H1 (cell line): ENCODE results near the gene ZNF618. TPM values are rescaled to one million over a fixed set of nuclear protein-coding genes. Genes with fewer than 3 reads are reported as not detected.
A peak's percentile ranks its signal among the peaks of the same experiment; 100 is the strongest.

Experiments
- CTCF ChIA-PET: fragments of 300-600 bp; sonication (Branson Sonifier 250); formaldehyde crosslinking; loops from one replicate; lab custom pipeline; 2021; ENCODE audit not compliant: partially characterized antibody; lab: Charles Lee
- POLR2A ChIA-PET: fragments of 300-600 bp; sonication (Branson Sonifier 250); formaldehyde crosslinking; loops from one replicate; lab custom pipeline; 2021; ENCODE audit warnings: inconsistent platforms; ENCODE audit not compliant: partially characterized antibody; lab: Charles Lee
- DNase-seq, 2 experiments: peaks; one replicate each; pipeline versions ENCODE4 v3.0.0 to v3.0.0-alpha.2; 2010 to 2022; ENCODE audit warnings: low spot score in 2 of 2, low read depth in 1 of 2, mixed read lengths in 1 of 2
- FAIRE-seq: peaks from 2 replicates; lab custom pipeline; 2011; peaks lifted over from hg19 to GRCh38; lab: Jason Lieb, UNC
- H2AFZ ChIP-seq: 2 replicates; pipeline ENCODE4 v1.8.1; 2012; ENCODE audit warnings: low read length, inconsistent platforms
- H2AK5ac ChIP-seq: 2 replicates; pipeline ENCODE4 v1.6.1; 2013; ENCODE audit warnings: low read depth, low read length
- H2BK120ac ChIP-seq: replicated peaks from 2 replicates; pipeline ENCODE3; 2013; ENCODE audit warnings: low read depth, low read length, inconsistent platforms
- H2BK12ac ChIP-seq: 2 replicates; pipeline ENCODE4 v1.6.1; 2013; ENCODE audit warnings: low read depth, low read length
- H2BK15ac ChIP-seq: 2 replicates; pipeline ENCODE4 v1.6.1; 2013; ENCODE audit warnings: low read length
- H2BK20ac ChIP-seq: 2 replicates; pipeline ENCODE4 v1.6.1; 2013; ENCODE audit warnings: low read length
- H2BK5ac ChIP-seq: 2 replicates; pipeline ENCODE4 v1.6.1; 2013; ENCODE audit warnings: low read depth, low read length
- H3K14ac ChIP-seq: 2 replicates; pipeline ENCODE4 v1.6.1; 2013; ENCODE audit warnings: inconsistent platforms; ENCODE audit not compliant: insufficient read length
- H3K18ac ChIP-seq: 2 replicates; pipeline ENCODE4 v1.6.1; 2013; ENCODE audit warnings: low read length; ENCODE audit errors: extremely low read depth
- H3K23ac ChIP-seq: 2 replicates; pipeline ENCODE4 v1.6.1; 2013; ENCODE audit warnings: inconsistent platforms; ENCODE audit not compliant: insufficient read length
- H3K23me2 ChIP-seq: 2 replicates; pipeline ENCODE4 v1.6.1; 2013; ENCODE audit warnings: low read depth, low read length
- H3K27ac ChIP-seq: 2 replicates; pipeline ENCODE4 v1.6.1; 2011; ENCODE audit warnings: low read depth, low read length, inconsistent platforms
- H3K27me3 ChIP-seq, 4 experiments: replicated peaks in 1 of 4; 1 replicate in 1 of 4; 2 replicates in 3 of 4; pipeline versions ENCODE4 v1.6.1 to v1.8.1; 2011 to 2013; ENCODE audit warnings: low read length in 3 of 4, mild to moderate bottlenecking in 3 of 4, inconsistent platforms in 2 of 4, mixed read lengths in 2 of 4, moderate library complexity in 1 of 4; ENCODE audit not compliant: control insufficient read depth in 3 of 4, insufficient read depth in 3 of 4; ENCODE audit errors: extremely low read depth in 1 of 4
- H3K36me3 ChIP-seq, 4 experiments: 2 replicates each; pipeline versions ENCODE4 v1.6.1 to v1.8.1; 2011 to 2013; ENCODE audit warnings: mild to moderate bottlenecking in 4 of 4, low read length in 3 of 4, moderate library complexity in 2 of 4, control low read depth in 1 of 4, inconsistent platforms in 1 of 4; ENCODE audit not compliant: insufficient read depth in 4 of 4, control insufficient read depth in 2 of 4
- H3K4ac ChIP-seq: replicated peaks from 2 replicates; pipeline ENCODE3; 2013; ENCODE audit warnings: low read length, low read depth, mixed read lengths, inconsistent platforms; ENCODE audit not compliant: insufficient read length
- H3K4me1 ChIP-seq, 4 experiments: replicated peaks in 1 of 4; 1 replicate in 1 of 4; 2 replicates in 3 of 4; pipeline versions ENCODE4 v1.6.1 to v1.8.1; 2011 to 2013; ENCODE audit warnings: low read length in 3 of 4, inconsistent platforms in 2 of 4, mixed read lengths in 1 of 4; ENCODE audit not compliant: insufficient read depth in 4 of 4, control insufficient read depth in 3 of 4
- H3K4me2 ChIP-seq, 2 experiments: 2 replicates each; pipeline versions ENCODE4 v1.6.1 to v1.8.1; 2011 to 2013; ENCODE audit warnings: low read depth in 2 of 2, low read length in 2 of 2, control low read depth in 1 of 2, inconsistent platforms in 1 of 2, mild to moderate bottlenecking in 1 of 2; ENCODE audit not compliant: insufficient read depth in 1 of 2
- H3K4me3 ChIP-seq, 4 experiments: fragments of 200-600, 300-600 bp in 1 of 4; sonication (generic), shearing (Covaris generic), sonication (Bioruptor Twin) in 1 of 4; 2 replicates each; pipeline versions ENCODE4 v1.5.1 to v1.8.1; 2011 to 2016; ENCODE audit warnings: low read length in 4 of 4, low read depth in 3 of 4, control low read depth in 2 of 4, inconsistent platforms in 2 of 4, mild to moderate bottlenecking in 2 of 4, mixed read lengths in 1 of 4, moderate library complexity in 1 of 4; ENCODE audit not compliant: insufficient read depth in 2 of 4; ENCODE audit errors: extremely low read depth in 1 of 4
- H3K56ac ChIP-seq: replicated peaks from 2 replicates; pipeline ENCODE3; 2013; ENCODE audit warnings: low read depth, mild to moderate bottlenecking, mixed read lengths, low read length, inconsistent platforms; ENCODE audit not compliant: insufficient read length
- H3K79me1 ChIP-seq: 2 replicates; pipeline ENCODE4 v1.6.1; 2013; ENCODE audit warnings: low read depth, low read length, control low read depth
- H3K79me2 ChIP-seq, 2 experiments: 2 replicates each; pipeline versions ENCODE4 v1.6.1 to v1.8.1; 2012 to 2013; ENCODE audit warnings: low read length in 2 of 2, mild to moderate bottlenecking in 2 of 2, inconsistent platforms in 1 of 2; ENCODE audit not compliant: insufficient read depth in 2 of 2, control insufficient read depth in 1 of 2
- H3K9ac ChIP-seq, 4 experiments: replicated peaks in 1 of 4; 1 replicate in 1 of 4; 2 replicates in 3 of 4; pipeline versions ENCODE4 v1.6.1 to v1.8.1; 2011 to 2013; ENCODE audit warnings: low read depth in 3 of 4, low read length in 3 of 4, control low read depth in 2 of 4, mild to moderate bottlenecking in 2 of 4, moderate library complexity in 2 of 4, inconsistent platforms in 1 of 4; ENCODE audit errors: extremely low read depth in 1 of 4
- H3K9me3 ChIP-seq, 2 experiments: 2 replicates each; pipeline versions ENCODE4 v1.6.1 to v1.8.1; 2012 to 2013; ENCODE audit warnings: mild to moderate bottlenecking in 2 of 2, moderate library complexity in 2 of 2, control low read depth in 1 of 2, inconsistent platforms in 1 of 2, low read depth in 1 of 2, low read length in 1 of 2, mixed read lengths in 1 of 2; ENCODE audit not compliant: insufficient read depth in 2 of 2
- H4K20me1 ChIP-seq, 2 experiments: replicated peaks in 1 of 2; 2 replicates each; pipeline versions ENCODE3 to v1.8.1; 2011 to 2013; ENCODE audit warnings: inconsistent platforms in 2 of 2, low read length in 2 of 2, mild to moderate bottlenecking in 1 of 2; ENCODE audit not compliant: insufficient read depth in 2 of 2, control insufficient read depth in 1 of 2
- H4K5ac ChIP-seq: 2 replicates; pipeline ENCODE4 v1.6.1; 2013; ENCODE audit warnings: low read length, low read depth, mixed read lengths, inconsistent platforms; ENCODE audit not compliant: insufficient read length
- H4K8ac ChIP-seq: 2 replicates; pipeline ENCODE4 v1.8.0; 2013; ENCODE audit warnings: mild to moderate bottlenecking, moderate library complexity, low read length, inconsistent platforms; ENCODE audit not compliant: insufficient read depth; ENCODE audit errors: extremely low read depth
- H4K91ac ChIP-seq: replicated peaks from 2 replicates; pipeline ENCODE3; 2013; ENCODE audit warnings: low read length, mixed read lengths, inconsistent platforms; ENCODE audit not compliant: insufficient read length
- BACH1 ChIP-seq: IDR thresholded peaks from 2 replicates; pipeline ENCODE4 v1.6.1; 2012; ENCODE audit warnings: low read length, improper control_type of control experiment
- BCL11A ChIP-seq, 2 experiments: IDR thresholded peaks; one replicate each; pipeline ENCODE4 v1.6.1; 2011; ENCODE audit warnings: low read depth in 2 of 2, low read length in 2 of 2, mild to moderate bottlenecking in 2 of 2
- CBX8 ChIP-seq: fragments of 300-800, 300-1000 bp; sonication (generic); IDR thresholded peaks from 2 replicates; pipeline ENCODE4 v1.7.1; 2016; ENCODE audit warnings: low read depth, low read length, borderline replicate concordance
- CHD1 ChIP-seq: IDR thresholded peaks from 2 replicates; pipeline ENCODE4 v1.6.1; 2012; ENCODE audit warnings: low read depth, low read length, improper control_type of control experiment
- CTBP2 ChIP-seq: IDR thresholded peaks from 2 replicates; pipeline ENCODE4 v1.7.0; 2011; ENCODE audit warnings: borderline replicate concordance, mild to moderate bottlenecking, moderate library complexity, mixed read lengths, low read length; ENCODE audit not compliant: insufficient read depth, insufficient read length
- MAFK ChIP-seq: IDR thresholded peaks from 2 replicates; pipeline ENCODE4 v1.6.1; 2012; ENCODE audit warnings: low read depth, mild to moderate bottlenecking, improper control_type of control experiment, low read length
- PHF8 ChIP-seq: fragments of 200-600 bp; sonication (generic); conservative IDR thresholded peaks from 2 replicates; pipeline ENCODE4 v1.7.1; 2012; ENCODE audit warnings: low read depth, mild to moderate bottlenecking, inconsistent platforms, low read length, moderate library complexity
- POLR2A ChIP-seq, 2 experiments: IDR thresholded peaks; 1 replicate in 1 of 2; 2 replicates in 1 of 2; pipeline ENCODE4 v1.6.1; 2011; ENCODE audit warnings: low read depth in 2 of 2, low read length in 2 of 2, mild to moderate bottlenecking in 2 of 2; ENCODE audit errors: control extremely low read depth in 1 of 2
- POLR2AphosphoS5 ChIP-seq: IDR thresholded peaks from 2 replicates; pipeline ENCODE4 v1.6.1; 2011; ENCODE audit warnings: low read depth, low read length
- RXRA ChIP-seq: IDR thresholded peaks from 2 replicates; pipeline ENCODE4 v1.6.1; 2011; ENCODE audit warnings: low read depth, mild to moderate bottlenecking, low read length, moderate library complexity; ENCODE audit not compliant: insufficient read depth
- SIN3A ChIP-seq, 2 experiments: IDR thresholded peaks in 1 of 2; conservative IDR thresholded peaks in 1 of 2; 2 replicates each; pipeline ENCODE4 v1.6.1; 2011 to 2012; ENCODE audit warnings: low read length in 2 of 2, improper control_type of control experiment in 1 of 2, low read depth in 1 of 2, mild to moderate bottlenecking in 1 of 2
- TBP ChIP-seq: IDR thresholded peaks from 2 replicates; pipeline ENCODE4 v1.6.1; 2011; ENCODE audit warnings: low read depth, low read length, improper control_type of control experiment
- TEAD4 ChIP-seq: IDR thresholded peaks from 2 replicates; pipeline ENCODE4 v1.6.1; 2012; ENCODE audit warnings: low read depth, low read length, inconsistent platforms, mixed read lengths
- USF2 ChIP-seq: IDR thresholded peaks from 2 replicates; pipeline ENCODE4 v1.6.1; 2011; ENCODE audit warnings: low read length, improper control_type of control experiment
- WGBS, 2 experiments: shearing (Covaris generic) in 1 of 2; methylation state at CpG; one replicate each; pipeline versions ENCODE4 v1.1.6 to v1.1.7; 2013 to 2015; ENCODE audit warnings: low lambda C conversion rate in 2 of 2, mixed read lengths in 2 of 2, inconsistent platforms in 1 of 2, low coverage in 1 of 2, missing lambda C conversion rate in 1 of 2; ENCODE audit not compliant: insufficient replicate concordance in 2 of 2, insufficient coverage in 1 of 2, insufficient read length in 1 of 2; ENCODE audit errors: extremely low coverage in 1 of 2, missing lambda C conversion rate in 1 of 2; 5-methylcytosine and 5-hydroxymethylcytosine counted together
- polyA plus RNA-seq, 7 experiments: library from polyadenylated mRNA; depleted of rRNA in 3 of 7; stranded (reverse) in 5 of 7; unstranded in 2 of 7; fragments of >200 nt in 5 of 7; fragments of 200-250 nt in 2 of 7; gene quantifications; 1 replicate in 5 of 7; 2 replicates in 1 of 7; 4 replicates in 1 of 7; pipeline versions ENCODE4 v1.2.1 to v1.2.3, GENCODE V29; 2011 to 2013; ENCODE audit warnings: missing spikeins in 2 of 7, mixed read lengths in 2 of 7
- total RNA-seq: library from RNA; stranded (reverse); fragmentation: NEBNext Ultra II Directional; extraction: Animal tissue kit (Norgen Biotek cat#: 25700); gene quantifications from 2 replicates; pipeline ENCODE4 v1.2.1, GENCODE V29; 2021

The ZNF618 gene
- total and polyA plus RNA-seq, 2 of the 8 experiments (the other 6 are each of a cell fraction or from before 2014, with no cell fraction given), result 9.6 to 28.5 TPM

GRCh38 chr9:113858282-113858681, 17.8 kb upstream of the ZNF618 start:
- H3K23ac ChIP-seq, result no peak overlapping the region
- no peak overlapping the region for H3K56ac ChIP-seq
- no peak overlapping the region for H3K18ac ChIP-seq
- H2AK5ac ChIP-seq, result no peak overlapping the region
- H3K9me3 ChIP-seq, result no peaks in the 10 kb centered on the region
- H3K27ac ChIP-seq, result no peak overlapping the region
- H2AFZ ChIP-seq, result peak overlapping the region; percentile 40; the same call in 1 of the 2 replicates
- no peak overlapping the region for H2BK15ac ChIP-seq
- no peak overlapping the region for H2BK5ac ChIP-seq
- no peaks in the 10 kb centered on the region for H3K79me2 ChIP-seq
- H3K9ac ChIP-seq, result no peak overlapping the region
- H2BK120ac ChIP-seq, result no peak overlapping the region
- no peak overlapping the region for H4K5ac ChIP-seq
- peaks cover 0 to 11% (median 4%) of the 10 kb centered on the region in 4 experiments; a peak in 3 of 7 replicates for H3K4me1 ChIP-seq
- no peaks in the 10 kb centered on the region for H4K20me1 ChIP-seq
- no peaks in the 10 kb centered on the region for H3K79me1 ChIP-seq
- FAIRE-seq (no peak), DNase-seq (no peak)
- H3K23me2 ChIP-seq, result no peaks in the 10 kb centered on the region
- H2BK12ac ChIP-seq, result no peak overlapping the region
- POLR2A ChIA-PET, result interaction anchor here (1.2 kb wide), 1 partner anchor 18 kb away, joined by 4 read pairs; no protein-coding TSS in a partner anchor
- H3K4me3 ChIP-seq, result no peak overlapping the region
- H2BK20ac ChIP-seq, result no peak overlapping the region
- H4K8ac ChIP-seq, result no peak overlapping the region
- H3K14ac ChIP-seq, result no peak overlapping the region
- no peak overlapping the region for H4K91ac ChIP-seq
- no peaks in the 10 kb centered on the region for H3K36me3 ChIP-seq
- H3K27me3 ChIP-seq, result no peaks in the 10 kb centered on the region
- 85 to 100% methylated on average over 1 of the region's 1 CpG for WGBS, 2 experiments
- H3K4me2 ChIP-seq, result 0 out of 4 replicates have a peak overlapping the region, but pooled peaks of 1 of the 2 experiments have one; percentile 5
- CTCF ChIA-PET, result interaction anchor here (0.5 to 1.4 kb wide), 5 partner anchors 24 to 645 kb away, joined by 3 to 4 read pairs (median 3); no protein-coding TSS in a partner anchor
- no peak overlapping the region for H3K4ac ChIP-seq
- no peak for TF ChIP-seq CTBP2
- no peak for TF ChIP-seq POLR2A (IDR thresholded peaks at IDR 0.05; ENCODE audit: control extremely low read depth in 1 of 2, low read depth in 2 of 2, low read length in 2 of 2)
- TF ChIP-seq CHD1, result no peak
- TF ChIP-seq POLR2AphosphoS5, result no peak
- TF ChIP-seq MAFK, result no peak
- TF ChIP-seq SIN3A (conservative IDR thresholded peaks at IDR 0.05 in 1 of 2, IDR thresholded peaks at IDR 0.05 in 1 of 2; ENCODE audit: low read depth in 1 of 2, low read length in 2 of 2), result no peak
- no peak for TF ChIP-seq TEAD4
- no peak for TF ChIP-seq TBP
- no peak for TF ChIP-seq PHF8
- no peak for TF ChIP-seq RXRA
- no peak for TF ChIP-seq USF2
- TF ChIP-seq BCL11A (IDR thresholded peaks at IDR 0.05; ENCODE audit: low read depth in 2 of 2, low read length in 2 of 2), result no peak
- TF ChIP-seq CBX8, result no peak
- TF ChIP-seq BACH1, result no peak
